NCI-H187 treated with DMSO at 0.1 percent for 48 hours (cell line): ENCODE results near the gene MYO19.
"Not testable (repeated sequence)": the region's sequence is repeated elsewhere in the genome, so short reads cannot be mapped to it uniquely, and the experiment has no call there.

Source experiments
- DNase-seq: peaks from one replicate; lab custom pipeline; 2025; lab: John Stamatoyannopoulos, UW

MYO19 gene

GRCh38 chr17:36461330-36462110 lies 73.1 kb downstream of the MYO19 start:
- DNase-seq: no peak

DNA sequence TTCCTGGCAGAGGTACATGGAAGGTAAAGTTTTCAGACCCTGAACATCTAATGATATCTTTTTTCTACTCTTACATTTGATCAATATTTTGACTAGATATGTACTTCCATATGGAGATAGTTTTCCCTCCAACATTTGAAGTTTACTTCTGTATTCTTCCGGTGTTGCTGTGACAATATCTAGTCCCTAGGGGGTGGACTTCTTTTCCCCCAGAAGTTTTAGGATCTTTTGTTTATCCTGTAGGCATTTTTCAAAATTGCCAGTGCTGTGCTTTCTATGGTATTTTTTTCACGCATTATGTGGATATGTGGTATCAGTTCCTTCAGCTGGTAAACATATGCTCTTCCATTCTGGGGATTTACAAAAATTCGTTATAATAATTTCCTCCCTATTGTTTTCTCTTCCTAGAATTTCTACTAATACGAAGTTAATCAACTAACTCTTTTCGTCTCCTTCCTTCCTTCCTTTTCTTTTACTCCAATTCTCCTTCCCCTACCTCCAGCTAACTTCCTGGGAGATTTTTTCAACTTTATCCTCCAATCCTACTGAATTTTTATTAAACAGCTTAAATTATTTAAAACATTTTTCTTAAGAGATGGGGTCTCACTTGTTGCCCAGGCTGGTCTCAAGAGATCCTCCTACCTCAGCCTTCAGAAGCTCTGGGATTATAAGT lies 74.3 kb downstream of the MYO19 start:
- DNase-seq: no peak

- no peak for DNase-seq
Measured at GRCh38 chr17:36459601-36460000, 75.1 kb downstream of the MYO19 start.

DNA sequence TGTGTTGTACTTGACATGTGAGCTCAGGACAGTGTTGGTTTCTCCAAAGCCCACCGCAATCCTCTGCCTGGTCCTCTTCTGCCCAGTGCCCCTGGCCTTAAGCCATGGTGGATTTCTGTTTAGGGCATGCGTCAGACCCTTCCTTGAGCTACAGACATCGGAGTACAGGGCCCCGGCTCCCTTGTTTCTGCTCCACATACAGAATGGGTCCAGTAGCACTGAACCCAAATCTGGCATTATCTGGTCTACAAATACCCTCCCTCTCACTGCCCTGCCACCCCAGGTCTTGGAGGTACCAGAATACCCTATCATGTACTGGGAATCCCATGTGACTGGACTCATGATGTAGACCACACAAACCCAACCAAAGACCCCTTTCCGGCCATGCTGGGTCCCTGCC lies 75.6 kb downstream of the MYO19 start:
- DNase-seq: no peak

- DNase-seq: not testable (repeated sequence)
Measured at GRCh38 chr17:36457701-36458100, 77.0 kb downstream of the MYO19 start.

GRCh38 chr17:36452888-36453287 lies 81.8 kb downstream of the MYO19 start:
- DNase-seq: not testable (repeated sequence)

DNA sequence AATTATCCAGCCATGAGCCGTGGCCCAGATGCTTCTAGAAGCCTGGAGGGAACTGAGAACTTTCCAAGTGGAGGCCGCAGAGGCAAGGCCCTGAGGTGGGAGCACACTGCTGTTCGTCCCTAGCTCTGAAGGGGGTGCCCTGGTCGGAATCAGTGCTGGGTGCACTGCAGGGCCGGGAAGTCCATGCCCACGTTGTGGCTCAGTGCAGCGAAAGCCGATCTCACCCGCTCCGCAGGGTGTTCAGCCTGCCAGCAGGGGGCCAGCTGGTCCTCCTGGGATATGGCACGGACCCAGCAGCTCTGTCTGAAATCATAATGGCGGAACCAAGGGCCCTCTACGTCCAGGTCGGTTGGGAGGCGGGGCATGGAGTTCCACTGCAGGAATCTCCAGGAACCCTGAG lies 84.7 kb downstream of the MYO19 start:
- DNase-seq: not testable (repeated sequence)
